ENCODE data around the gene CLIP4. TPM values are rescaled to one million over a fixed set of nuclear protein-coding genes. Genes with fewer than 3 reads are reported as not detected.

The CLIP4 gene
- total and polyA plus RNA-seq, 2 experiments from 2014 or later, result 4.2 to 7.0 TPM

GRCh38 chr2:29222381-29223179 is 107.4 kb downstream of the CLIP4 start:
- Histone ChIP-seq H3K27me3 (no peaks in the 10 kb centered on the region), H3K36me3 (no peaks in the 10 kb centered on the region), H3K4me3 (no peak overlapping the region), H3K9me3 (ENCODE audit: low read depth) (no peaks in the 10 kb centered on the region), H3K4me1 (ENCODE audit: low read depth) (no peaks in the 10 kb centered on the region), H3K27ac (no peak overlapping the region)
- DNase-seq (ENCODE audit: low read depth in 1 of 2, low spot score in 1 of 2), result no peak
- no peak for TF ChIP-seq CTCF (IDR thresholded peaks at IDR 0.05; ENCODE audit: low read depth, low read length)

- Histone ChIP-seq H3K27ac (no peak overlapping the region), H3K4me1 (ENCODE audit: low read depth) (no peaks in the 10 kb centered on the region), H3K4me3 (no peak overlapping the region), H3K27me3 (no peaks in the 10 kb centered on the region), H3K36me3 (no peaks in the 10 kb centered on the region), H3K9me3 (ENCODE audit: low read depth) (no peaks in the 10 kb centered on the region)
- no peak for DNase-seq (ENCODE audit: low read depth in 1 of 2, low spot score in 1 of 2)
- TF ChIP-seq CTCF (IDR thresholded peaks at IDR 0.05; ENCODE audit: low read depth, low read length), result no peak
These were observed 108.0 kb downstream of the CLIP4 start for GRCh38 chr2:29223257-29223656.

- H3K27me3 ChIP-seq, result no peaks in the 10 kb centered on the region
- no peaks in the 10 kb centered on the region for H3K36me3 ChIP-seq
- TF ChIP-seq CTCF (IDR thresholded peaks at IDR 0.05; ENCODE audit: low read depth, low read length), result no peak
- no peak overlapping the region for H3K4me3 ChIP-seq
- H3K9me3 ChIP-seq (ENCODE audit: low read depth), result no peaks in the 10 kb centered on the region
- peak in 1 of 2 donors; percentile 79 for DNase-seq (ENCODE audit: low read depth in 1 of 2, low spot score in 1 of 2)
- no peak overlapping the region for H3K27ac ChIP-seq
- H3K4me1 ChIP-seq (ENCODE audit: low read depth), result no peaks in the 10 kb centered on the region
These were observed 108.9 kb downstream of the CLIP4 start for GRCh38 chr2:29223851-29224692.

- H3K36me3 ChIP-seq, result no peaks in the 10 kb centered on the region
- DNase-seq (ENCODE audit: low read depth in 1 of 2, low spot score in 1 of 2), result no peak
These were observed 109.7 kb downstream of the CLIP4 start for GRCh38 chr2:29224693-29225551.

More at GRCh38 chr2:29224693-29225551, 109.7 kb downstream of the CLIP4 start:
- H3K27me3 ChIP-seq, result no peaks in the 10 kb centered on the region
- no peak overlapping the region for H3K27ac ChIP-seq
- no peaks in the 10 kb centered on the region for H3K4me1 ChIP-seq (ENCODE audit: low read depth)
- no peaks in the 10 kb centered on the region for H3K9me3 ChIP-seq (ENCODE audit: low read depth)
- no peak for TF ChIP-seq CTCF (IDR thresholded peaks at IDR 0.05; ENCODE audit: low read depth, low read length)
- H3K4me3 ChIP-seq, result no peak overlapping the region

All from cardiac muscle cell (in vitro differentiated cells and primary cell).